LNCaP clone FGC (cell line): ENCODE results near the gene ZNF480.
A peak's percentile ranks its signal among the peaks of the same experiment; 100 is the strongest.
"Not testable (repeated sequence)": the region's sequence is repeated elsewhere in the genome, so short reads cannot be mapped to it uniquely, and the experiment has no call there.

Source experiments
- DNase-seq: peaks from one replicate; pipeline ENCODE4 v3.0.0-alpha.2; 2011; ENCODE audit warnings: low read depth
- H3K4me3 ChIP-seq: 2 replicates; pipeline ENCODE4 v1.5.1; 2011; ENCODE audit warnings: mild to moderate bottlenecking, low read depth, low read length, control low read depth
- CTCF ChIP-seq: IDR thresholded peaks from 2 replicates; pipeline ENCODE4 v1.5.1; 2012; ENCODE audit warnings: mild to moderate bottlenecking; ENCODE audit not compliant: control insufficient read depth, insufficient read depth; ENCODE audit errors: extremely low read depth

Gene ZNF480

GRCh38 chr19:52297601-52298364 lies 814 bp downstream of the ZNF480 start:
- H3K4me3 ChIP-seq, result peak overlapping the region; percentile 92
- TF ChIP-seq CTCF, result no peak
- no peak for DNase-seq

GRCh38 chr19:52307275-52307674 lies 10.3 kb downstream of the ZNF480 start:
- no peak overlapping the region for H3K4me3 ChIP-seq
- DNase-seq, result no peak
- TF ChIP-seq CTCF, result no peak

DNA sequence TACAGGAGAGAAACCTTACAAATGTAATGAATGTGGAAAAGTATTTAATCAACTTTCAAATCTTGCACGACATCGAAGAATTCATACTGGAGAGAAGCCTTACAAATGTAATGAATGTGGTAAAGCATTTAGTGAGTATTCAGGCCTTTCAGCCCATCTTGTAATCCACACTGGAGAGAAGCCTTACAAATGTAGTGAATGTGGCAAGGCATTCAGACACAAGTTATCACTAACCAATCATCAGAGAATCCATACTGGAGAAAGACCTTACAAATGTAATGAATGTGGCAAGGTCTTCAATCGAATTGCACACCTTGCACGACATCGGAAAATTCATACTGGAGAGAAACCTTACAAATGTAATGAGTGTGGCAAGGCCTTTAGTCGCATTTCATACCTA lies 25.5 kb downstream of the ZNF480 start:
- no peak overlapping the region for H3K4me3 ChIP-seq
- TF ChIP-seq CTCF, result no peak
- DNase-seq, result no peak

DNA sequence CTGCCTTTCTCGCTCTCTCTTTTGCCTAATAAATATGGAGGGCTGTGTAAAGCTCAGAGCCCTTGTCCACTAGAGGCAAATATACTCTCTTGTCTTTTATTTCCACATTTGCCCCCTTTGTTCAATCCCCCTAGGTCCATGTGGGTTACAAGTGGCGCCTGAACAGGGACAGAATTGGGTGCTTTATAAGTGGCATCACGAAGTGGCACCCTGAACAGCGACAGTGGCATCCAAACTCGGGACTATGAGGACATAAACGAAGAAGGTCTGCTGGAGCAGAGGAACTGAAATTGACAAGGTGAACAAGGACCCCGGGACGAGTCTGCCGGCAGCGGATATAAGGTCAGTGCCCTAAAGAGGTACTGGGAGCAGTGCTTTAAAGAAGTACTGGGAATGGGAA lies 34.8 kb downstream of the ZNF480 start:
- no peak for DNase-seq

DNA sequence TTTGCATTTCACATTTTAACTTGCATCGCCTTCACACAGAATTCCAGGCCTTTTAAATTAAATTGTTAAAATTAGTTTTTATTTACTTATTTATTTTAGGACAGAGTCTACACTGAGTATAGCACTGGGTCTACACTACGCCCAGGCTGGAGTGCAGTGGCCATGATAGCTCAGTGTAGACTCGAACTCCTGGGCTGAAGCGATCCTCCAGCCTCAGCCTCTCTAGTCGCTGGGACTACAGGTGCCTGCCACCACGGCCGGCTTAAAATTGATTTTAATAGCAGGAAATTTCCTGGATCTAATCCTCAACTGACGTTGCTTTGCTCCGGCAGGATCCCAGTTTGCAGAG lies 38.8 kb downstream of the ZNF480 start:
- TF ChIP-seq CTCF, result no peak
- peak overlapping the region; percentile 83 for H3K4me3 ChIP-seq
- no peak for DNase-seq

More for the DNA sequence above, 34.8 kb downstream of the ZNF480 start:
- TF ChIP-seq CTCF, result no peak
- H3K4me3 ChIP-seq, result no peak overlapping the region

- TF ChIP-seq CTCF, result no peak
- peak within 1 kb of the TSS; percentile 83 for H3K4me3 ChIP-seq
- DNase-seq, result peak; percentile 57
These were observed 39.3 kb downstream of the ZNF480 start, which contains the start of gene ZNF610 for GRCh38 chr19:52336117-52336790. TSS of gene ZNF610 (plus strand) at chr19:52336243. CDS start at chr19:52349173, 12,930 bp downstream.

- DNase-seq, result no peak
- peak overlapping the region; percentile 83 for H3K4me3 ChIP-seq
- TF ChIP-seq CTCF, result no peak
These were observed 39.9 kb downstream of the ZNF480 start for GRCh38 chr19:52336791-52337381.

DNA sequence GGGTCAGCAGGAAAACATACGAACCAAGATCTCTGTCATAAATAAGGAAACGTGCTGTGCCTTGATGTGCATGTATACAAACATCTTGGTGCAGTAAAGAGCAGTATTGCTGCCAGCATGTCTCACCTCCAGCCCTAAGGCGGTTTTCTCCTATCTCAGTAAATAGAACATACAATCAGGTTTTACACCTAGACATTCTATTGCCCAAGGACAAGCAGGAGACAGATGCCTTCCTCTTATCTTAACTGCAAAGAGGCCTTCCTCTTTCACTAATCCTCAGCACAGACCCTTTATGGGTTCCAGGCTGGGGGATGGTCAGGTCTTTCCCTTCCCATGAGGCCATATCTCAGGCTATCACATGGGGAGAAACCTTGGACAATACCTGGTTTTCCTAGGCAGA lies 42.1 kb downstream of the ZNF480 start:
- not testable (repeated sequence) for H3K4me3 ChIP-seq
- peak; percentile 54 for DNase-seq
